ENCODE results near the gene GLRA3.
"Not testable (repeated sequence)": the region's sequence is repeated elsewhere in the genome, so short reads cannot be mapped to it uniquely, and the experiment has no call there.

The GLRA3 gene

DNA sequence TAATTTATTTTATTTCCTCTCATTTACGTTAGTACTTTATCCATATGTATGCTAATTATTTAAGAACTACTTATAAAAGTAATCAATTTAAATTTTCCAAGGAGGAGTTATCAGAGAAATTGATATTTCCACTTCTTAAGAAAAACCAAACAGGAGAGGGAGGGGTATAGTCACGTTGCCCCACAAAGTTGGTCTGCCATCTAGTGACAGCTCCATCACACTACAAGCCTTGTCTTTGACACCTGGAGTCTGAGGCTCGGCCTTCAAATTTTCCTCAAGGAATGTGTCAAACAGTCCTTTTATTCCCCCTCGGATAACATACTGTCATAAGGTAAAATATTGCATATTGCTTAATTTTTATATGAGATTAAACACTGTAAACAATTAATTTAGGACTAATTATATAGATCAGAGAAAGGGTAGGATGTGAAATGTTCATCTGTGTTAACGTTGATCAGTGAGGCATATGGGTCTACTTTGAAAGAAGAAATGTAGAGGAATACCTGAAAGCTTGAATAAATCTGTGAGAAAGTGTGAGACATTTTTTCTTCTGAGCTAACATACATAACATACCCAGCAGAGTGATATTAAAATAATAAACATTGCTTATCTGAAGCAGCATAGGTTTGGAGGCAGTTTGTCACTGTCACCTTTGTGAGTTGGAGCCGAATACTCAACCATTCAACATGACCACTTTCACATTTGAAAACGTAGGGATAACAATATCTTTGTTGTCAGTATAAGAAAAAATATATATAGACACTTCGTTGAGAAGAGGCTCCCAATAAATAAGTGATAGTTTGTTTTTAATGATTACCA is 114.4 kb downstream of the GLRA3 start:
- DNase-seq, result peak in 1 of 56 donors; percentile 0

DNA sequence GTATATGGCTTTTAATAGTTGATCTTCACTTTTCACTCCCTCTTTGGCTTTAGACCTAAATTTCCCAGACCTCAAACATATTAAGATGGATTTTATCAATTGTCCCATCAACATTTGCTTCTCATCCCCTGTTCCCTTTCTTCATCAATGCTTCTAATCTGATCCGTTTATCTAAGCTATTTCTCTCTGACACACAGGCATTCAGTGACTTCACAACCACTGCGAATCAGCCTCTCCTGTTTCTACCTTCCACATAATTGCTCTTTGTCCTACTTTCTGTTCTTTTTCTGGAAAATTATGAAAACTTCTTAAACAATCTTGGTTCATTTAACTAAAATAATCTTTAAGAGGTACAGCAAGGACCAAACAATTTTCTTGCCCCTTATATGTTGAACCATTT is 115.2 kb downstream of the GLRA3 start:
- no peak for DNase-seq

DNA sequence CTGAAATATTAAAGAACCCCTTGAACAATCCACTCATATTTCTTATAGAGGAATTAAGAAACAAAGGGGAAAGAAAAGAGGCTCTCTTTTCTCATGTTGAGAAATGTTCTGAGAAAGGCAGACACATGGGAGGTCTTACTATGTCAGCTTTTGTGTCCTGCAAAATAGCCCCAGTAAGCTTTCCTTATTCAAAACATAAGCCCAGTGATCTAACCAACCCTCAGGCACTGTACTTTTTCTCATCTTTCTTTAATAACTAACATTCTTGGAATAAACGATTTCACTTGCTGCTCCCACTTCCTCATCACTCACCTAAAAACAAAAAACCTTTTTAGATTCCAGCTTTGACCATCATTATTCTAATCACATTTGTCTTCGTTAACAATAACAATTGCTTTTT is 115.9 kb downstream of the GLRA3 start:
- DNase-seq, result no peak

DNA sequence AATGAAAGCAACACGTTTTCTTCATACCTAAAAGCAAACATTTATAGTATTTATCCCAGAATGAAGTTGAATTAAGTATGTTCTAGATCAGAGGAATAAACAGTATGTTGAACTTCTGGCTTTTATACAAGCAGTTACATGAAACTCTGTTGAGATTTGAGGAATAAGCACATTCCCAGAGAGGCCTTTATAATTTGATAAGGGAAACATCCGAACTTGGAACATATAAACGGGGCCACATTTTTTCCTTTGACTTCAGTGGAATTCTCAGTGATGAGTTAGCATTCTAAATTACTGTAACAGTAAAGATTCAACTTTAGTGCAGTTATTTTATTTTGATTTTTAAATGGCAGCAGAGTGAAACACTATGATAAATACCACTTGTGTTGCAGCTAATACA is 119.5 kb downstream of the GLRA3 start:
- no peak for DNase-seq

DNA sequence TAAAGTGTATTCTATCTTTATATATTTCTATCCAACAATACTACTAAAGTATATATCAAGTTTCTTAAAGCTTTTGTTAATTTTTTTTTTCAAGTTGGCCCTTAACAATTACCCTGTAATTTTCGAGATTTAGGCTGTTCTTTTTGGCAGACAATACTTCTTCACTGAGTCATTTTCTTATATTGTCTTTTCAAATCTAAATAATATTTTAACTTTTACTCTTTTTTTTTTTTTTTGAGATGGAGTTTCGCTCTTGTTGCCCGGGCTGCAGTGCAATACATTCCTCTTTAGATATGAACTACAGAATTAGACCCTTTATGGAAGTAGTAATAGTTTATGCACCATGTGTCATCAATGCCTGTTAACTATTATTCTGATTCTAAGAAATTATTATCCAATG is 120.7 kb downstream of the GLRA3 start:
- no peak for DNase-seq

DNA sequence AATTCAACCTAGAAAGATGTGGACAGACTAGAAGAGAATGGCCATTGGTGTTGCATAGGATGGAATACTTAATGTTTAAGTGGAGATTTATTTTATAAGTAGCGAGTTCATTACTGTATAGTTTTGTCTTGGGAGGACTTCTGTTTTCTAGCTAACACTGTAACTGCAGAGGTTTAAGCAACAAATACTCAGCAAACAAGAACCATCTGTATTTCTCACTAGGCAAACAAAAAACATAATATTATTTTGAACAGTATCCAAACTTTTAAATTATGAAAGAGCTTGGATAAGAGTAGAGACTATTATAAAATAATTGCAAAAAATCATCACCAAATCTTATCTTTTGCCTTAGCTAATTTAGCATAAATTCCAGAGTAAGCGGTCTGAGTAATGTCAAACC is 121.1 kb downstream of the GLRA3 start:
- no peak for DNase-seq

DNA sequence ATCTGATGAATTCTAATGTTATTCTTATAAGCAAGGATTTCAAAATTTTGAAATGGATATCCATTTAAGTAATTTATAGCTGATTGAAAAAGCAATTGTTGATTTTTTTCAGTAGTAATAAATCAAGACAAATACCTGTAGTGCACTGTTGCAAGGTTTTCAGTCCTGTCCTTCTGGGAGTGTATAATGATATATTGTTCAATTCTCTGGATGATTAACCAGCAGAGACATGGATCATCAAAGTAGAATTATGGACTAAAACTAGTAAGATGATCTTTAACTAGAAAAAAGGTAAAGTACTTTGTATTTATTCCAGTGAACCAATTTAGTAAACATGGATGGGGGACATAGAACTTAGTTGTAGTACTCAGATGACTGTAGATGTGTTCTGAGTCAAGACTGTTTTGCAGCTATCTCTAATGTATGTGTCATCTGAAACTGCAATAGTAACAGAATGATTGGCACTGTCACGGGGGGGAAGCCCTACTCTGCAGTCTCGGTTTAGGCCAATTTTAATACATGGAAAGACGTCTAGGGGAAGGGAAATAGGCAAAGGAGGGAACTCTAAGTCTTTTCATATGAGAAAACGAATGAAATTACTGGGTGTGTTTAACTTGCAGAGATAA is 121.9 kb downstream of the GLRA3 start:
- DNase-seq, result no peak

DNA sequence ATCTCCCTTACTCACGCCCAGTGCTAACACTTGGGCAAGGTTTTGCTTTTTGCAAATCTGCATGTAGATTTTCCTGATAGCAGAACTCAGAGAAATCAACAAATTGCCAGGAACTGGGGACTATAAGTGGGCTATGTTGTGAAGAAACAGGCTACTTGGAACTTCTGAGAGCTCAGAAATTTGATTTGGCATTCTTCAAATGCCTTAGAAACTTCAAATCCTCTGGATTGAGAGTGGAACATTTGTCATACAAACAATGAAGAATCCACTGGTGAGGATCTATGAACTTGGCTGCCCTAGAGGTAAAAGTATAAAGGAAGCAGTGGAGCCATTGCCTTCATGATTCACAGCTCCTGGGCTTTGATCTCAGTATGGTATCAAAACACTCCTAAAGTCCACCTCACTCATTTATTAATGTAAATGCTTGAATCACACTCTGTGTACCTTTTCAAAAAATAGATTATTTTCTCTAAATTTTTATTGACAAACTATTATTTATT is 126.0 kb downstream of the GLRA3 start:
- no peak for DNase-seq

DNA sequence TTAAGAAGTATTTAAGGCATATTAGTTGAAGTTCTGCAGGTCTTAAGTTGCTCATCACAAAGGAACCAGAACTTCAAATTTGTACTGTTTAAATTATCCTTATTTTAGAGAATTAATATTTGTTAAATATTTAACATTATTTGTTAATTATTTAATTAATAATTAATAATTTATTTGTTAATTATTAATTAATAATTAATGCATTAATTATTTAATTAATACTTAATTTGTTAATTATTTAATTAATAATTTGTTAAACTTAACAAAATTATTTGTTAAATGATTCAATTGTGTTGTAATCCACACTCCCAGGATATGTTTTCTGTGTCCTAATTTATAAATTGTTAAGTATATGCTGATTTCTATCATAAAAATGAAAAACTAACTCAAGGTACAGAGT is 129.4 kb downstream of the GLRA3 start:
- DNase-seq, result no peak

DNA sequence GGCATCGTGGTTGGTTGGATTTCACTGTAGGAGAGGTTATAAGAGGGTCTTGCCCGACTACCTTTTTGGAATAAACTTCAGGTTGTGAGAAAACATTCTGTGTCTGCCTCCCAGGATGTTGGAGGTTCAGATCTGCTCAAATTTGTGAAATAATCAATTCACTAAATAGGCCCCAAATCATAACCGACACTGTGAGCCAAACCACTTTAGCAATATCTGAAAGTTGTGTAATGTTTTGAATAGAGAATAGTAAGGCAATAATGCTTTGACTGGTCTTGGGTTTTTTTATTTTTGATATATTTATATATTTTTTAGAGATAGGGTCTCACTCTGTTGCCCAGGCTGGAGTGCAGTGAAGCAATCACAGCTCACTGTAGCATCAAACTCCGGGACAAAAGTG is 131.2 kb downstream of the GLRA3 start:
- no peak for DNase-seq

DNA sequence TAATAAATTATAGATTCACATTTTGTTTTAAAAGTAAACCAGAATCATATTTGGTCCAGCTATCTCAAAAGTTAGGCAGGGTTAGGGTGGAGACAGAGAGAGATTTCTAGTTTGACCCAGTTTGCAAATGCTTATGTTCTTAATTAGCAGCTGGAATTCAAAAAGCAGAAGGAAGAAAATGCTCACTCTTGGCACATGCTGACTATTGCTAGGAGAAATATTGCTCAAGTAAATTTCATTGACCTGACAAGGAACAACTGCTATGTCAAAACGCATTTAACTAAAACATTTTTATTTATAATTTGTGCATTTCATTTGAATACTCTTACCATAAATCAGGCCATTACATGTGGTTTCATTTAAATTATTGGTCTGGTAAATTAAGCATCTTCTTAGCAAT is 131.8 kb downstream of the GLRA3 start:
- no peak for DNase-seq

DNA sequence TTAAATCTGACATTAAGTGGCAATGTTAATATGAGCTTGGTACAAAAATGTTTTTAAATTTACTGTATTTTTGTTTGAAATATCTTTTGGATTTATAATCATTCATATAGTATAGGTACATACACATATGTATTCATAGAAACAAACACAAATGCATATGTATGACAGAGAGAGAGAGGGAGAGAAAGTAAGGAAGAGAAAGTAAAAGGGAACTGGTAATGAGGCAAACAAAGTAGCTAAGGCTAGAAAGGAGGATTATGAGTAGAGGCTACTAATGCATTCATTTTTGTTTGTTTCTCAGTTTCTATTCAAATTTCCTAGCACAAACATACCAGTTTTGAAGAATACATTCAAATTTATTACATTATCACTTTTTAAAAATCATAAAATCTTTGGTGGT is 132.4 kb downstream of the GLRA3 start:
- no peak for DNase-seq

DNA sequence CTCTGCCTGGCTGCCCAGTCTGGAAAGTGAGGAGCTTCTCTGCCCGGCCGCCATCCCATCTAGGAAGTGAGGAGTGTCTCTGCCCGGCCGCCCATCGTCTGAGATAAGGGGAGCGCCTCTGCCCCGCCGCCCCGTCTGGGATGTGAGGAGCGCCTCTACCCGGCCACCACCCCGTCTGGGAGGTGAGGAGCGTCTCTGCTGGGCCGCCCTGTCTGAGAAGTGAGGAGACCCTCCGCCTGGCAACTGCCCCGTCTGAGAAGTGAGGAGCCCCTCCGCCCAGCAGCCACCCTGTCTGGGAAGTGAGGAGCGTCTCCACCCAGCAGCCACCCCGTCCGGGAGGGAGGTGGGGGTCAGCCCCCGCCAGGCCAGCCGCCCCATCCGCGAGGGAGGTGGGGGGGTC is 137.2 kb downstream of the GLRA3 start:
- DNase-seq, result not testable (repeated sequence)

DNA sequence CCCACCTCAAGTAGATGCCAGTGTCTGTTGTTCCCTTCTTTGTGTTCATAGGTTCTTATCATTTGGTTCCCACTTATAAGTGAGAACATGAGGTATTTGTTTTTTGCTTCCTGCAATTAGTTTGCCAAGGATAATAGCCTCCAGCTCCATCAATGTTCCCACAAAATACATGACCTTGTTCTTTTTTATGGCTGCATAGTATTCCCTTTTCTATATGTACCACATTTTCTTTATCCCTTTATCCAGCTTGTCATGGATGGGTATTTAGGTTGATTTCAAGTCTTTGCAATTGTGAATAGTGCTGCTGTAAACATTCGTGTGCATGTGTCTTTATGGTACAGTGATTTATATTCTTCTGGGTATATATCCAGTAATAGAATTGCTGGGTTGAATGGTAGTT is 138.4 kb downstream of the GLRA3 start:
- no peak for DNase-seq

DNA sequence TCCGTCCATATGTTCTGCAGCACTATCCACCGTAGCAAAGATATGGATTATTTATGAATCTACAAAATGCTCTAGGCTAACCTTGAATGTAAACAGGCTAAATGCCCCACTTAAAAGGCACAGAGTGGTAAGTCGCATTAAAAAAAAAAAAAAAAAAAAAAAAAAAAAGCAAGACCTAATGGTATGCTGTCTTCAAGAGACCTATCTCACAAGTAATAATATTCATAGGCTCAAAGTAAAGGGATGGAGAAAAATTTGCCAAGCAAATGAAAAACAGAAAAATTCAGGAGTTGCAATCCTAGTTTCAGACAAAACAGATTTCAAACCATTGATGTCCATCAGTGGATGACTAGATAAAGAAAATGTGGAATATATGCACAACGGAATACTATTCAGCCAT is 139.4 kb downstream of the GLRA3 start:
- no peak for DNase-seq

DNA sequence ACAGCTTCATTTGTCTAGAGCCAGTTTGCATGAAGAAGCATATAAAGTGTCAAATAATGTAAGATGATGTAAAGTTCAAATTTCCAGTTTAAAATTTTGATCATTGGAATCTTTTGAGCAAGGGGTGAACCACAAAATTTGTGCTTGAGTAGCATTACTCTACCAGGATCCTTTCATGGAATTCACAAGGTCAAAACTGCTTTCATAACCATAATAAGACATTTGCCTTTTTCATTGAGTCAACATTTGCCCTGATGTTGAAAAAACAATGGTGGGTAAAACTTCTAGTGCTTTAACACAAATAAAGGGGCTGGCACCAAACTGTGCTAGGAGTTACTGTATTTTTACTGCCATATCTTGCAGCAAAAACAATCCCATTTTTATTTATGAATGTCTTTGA is 142.2 kb downstream of the GLRA3 start:
- DNase-seq, result no peak

DNA sequence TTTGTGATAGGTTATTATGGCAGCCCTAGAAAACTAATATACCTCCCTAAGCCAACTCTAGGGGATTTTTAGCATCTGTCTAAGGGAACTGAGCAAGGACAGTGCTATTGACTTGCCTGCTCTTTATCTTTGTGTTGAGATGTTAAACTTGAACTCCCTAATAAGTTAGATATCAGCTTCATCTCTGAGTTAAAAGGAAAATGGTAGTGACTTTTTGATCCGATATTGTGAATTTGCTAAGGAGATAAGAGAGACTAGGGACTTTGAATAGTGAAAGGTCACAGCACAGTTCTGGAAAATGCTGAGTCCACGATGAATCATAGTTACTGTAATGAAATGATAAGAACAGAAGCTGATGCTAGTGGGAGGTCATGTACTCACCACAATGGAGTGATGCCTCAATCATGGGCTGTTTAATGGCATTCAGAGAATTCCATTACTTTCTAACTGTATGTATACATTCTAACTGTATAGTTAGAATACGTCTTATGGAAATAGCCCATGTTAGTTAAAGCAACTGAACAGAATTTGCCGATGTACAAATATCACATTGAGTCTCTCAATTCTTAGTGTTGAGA is 147.2 kb downstream of the GLRA3 start:
- no peak for DNase-seq

DNA sequence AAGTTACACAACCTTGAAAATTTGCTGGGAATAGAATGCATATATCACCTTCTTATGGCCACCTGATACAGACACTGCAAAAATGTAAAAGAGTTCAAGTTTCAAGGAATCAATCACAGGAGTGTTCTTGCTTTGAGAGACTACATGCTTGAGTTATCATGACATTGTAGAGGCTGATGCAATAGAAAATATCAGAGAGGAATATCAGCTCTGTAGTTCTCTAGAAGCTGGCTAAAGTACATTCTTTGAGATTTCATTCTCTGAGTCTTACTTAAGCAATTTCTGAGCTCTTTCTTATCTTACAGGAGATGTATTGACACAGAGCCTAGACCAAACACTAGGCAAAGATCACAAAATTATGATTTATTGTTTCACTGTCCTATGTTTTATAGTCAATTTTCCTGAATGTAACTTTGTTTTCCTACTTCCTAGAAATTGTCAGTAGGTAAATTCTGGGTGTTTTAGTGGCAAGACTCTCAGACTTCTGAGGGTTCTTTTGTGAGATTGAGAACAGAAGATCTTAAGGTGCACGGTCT is 154.7 kb downstream of the GLRA3 start:
- DNase-seq, result no peak

DNA sequence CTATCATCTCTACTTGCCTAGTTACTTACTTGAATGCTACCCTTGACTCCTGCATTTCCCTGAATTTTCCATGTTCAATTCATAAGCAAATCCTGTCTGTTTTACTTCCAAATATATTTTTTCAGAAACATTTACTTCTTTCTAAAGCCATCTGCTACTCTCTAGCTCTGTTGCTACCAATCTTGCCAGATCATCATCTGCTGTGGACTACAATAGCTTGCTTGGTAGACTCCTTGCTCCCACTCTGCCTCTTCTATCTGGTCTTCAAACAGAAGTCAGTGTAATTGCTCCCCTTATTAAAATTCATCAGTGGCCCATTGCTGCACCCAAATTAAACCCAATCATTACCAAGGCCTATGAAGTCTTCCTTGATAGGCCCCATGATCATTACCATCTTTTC is 155.2 kb downstream of the GLRA3 start:
- DNase-seq, result no peak

DNA sequence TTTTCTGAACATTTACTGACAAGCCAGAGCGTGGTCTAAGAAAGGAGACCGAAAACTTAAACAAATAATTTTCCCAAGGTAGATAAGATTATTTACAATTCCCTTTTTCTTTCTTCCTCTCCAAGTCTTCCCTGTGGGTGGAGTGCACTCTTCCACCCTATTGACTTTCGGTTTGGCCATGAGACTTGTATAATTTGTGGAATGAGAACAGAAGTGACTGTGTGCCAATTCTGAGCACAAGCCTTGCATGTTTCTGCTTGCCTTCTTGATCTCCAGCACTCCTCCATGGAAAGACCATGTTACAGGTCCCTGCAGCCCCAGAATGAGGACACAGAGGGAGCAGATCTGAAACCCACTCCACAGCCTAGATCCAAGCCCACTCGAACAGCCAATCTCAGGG is 156.8 kb downstream of the GLRA3 start:
- no peak for DNase-seq

DNA sequence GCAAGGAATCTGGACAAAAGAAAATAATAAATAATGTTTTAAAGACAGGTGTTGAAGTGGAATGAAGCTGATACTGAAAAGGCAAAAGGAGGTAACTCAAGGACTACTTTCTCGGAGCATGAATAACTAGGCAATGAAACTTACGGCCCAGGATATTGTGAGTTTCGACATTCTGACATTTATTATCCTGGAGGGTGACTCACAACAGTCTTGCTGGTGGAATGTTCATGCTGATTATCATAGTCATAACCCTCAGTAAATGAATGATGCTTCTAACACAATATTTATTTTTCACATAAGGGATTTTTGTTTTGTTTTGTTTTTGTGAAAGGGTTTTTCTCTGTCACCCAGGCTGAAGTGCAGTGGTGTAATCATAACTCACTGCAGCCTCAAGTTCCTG is 159.8 kb downstream of the GLRA3 start:
- DNase-seq, result no peak

DNA sequence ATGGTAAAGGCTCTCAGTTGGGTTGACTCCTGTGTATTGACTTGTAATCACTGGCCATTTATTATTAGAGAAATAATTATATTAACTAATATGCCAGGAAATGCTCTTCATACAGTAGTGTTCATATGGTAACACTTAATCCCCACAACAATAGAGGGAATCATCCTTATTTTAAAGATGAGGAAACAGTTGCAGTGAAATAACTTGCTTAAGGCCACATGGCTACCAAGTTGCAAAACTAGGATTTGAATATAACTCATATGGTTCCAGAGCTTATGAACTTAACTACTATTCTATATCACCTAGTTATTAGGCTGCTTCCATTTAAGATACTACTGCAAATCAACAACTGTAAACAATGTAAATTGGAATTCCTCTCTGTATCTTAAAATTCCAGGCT is 163.2 kb downstream of the GLRA3 start:
- DNase-seq, result no peak

DNA sequence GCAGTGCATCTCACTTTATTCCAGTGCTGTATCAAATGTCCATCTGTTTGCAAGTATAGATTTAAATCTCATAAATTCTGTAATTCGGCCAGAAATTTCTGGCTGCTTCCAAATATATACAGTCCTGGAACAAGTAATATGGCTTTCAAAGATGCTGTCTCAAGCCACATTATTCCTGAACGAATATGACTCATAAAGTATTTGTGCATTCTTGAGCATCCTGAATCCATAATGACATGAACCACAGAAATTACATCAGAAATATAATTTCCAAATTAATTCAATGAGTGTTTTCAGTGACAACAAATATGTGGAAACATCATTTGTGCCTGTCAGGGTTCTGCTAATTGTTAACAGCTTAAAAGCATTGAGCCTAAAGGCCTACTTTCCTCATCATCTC is 165.8 kb downstream of the GLRA3 start:
- DNase-seq, result no peak

All from nucleus accumbens (tissue), 56 donors.